H9 (cell line): ENCODE measurements around the gene TYW5. TPM values are rescaled to one million over a fixed set of nuclear protein-coding genes. Genes with fewer than 3 reads are reported as not detected.

ENCODE experiments used
- DNase-seq: peaks from one replicate; pipeline ENCODE4 v3.0.0-alpha.2; 2017
- H2AFZ ChIP-seq: one replicate; pipeline ENCODE4 v1.6.1; 2013; ENCODE audit warnings: mild to moderate bottlenecking, low read length, control low read depth, moderate library complexity
- H2AK5ac ChIP-seq: 2 replicates; pipeline ENCODE4 v1.6.1; 2013; ENCODE audit warnings: low read length, control low read depth, mixed read lengths; ENCODE audit not compliant: insufficient read length
- H2BK120ac ChIP-seq: one replicate; pipeline ENCODE4 v1.6.1; 2013; ENCODE audit warnings: low read depth, mild to moderate bottlenecking, low read length, control low read depth, inconsistent platforms; ENCODE audit not compliant: poor library complexity, severe bottlenecking
- H2BK12ac ChIP-seq: 2 replicates; pipeline ENCODE4 v1.6.1; 2013; ENCODE audit warnings: low read length, control low read depth, mixed read lengths, low read depth; ENCODE audit not compliant: insufficient read length
- H2BK15ac ChIP-seq: 2 replicates; pipeline ENCODE4 v1.6.1; 2013; ENCODE audit warnings: low read depth, low read length, control low read depth
- H2BK20ac ChIP-seq: one replicate; pipeline ENCODE4 v1.6.1; 2013; ENCODE audit warnings: low read depth, mild to moderate bottlenecking, low read length, control low read depth, inconsistent platforms; ENCODE audit not compliant: poor library complexity, severe bottlenecking
- H2BK5ac ChIP-seq: 2 replicates; pipeline ENCODE4 v1.6.1; 2013; ENCODE audit warnings: low read length, control low read depth, mixed read lengths; ENCODE audit not compliant: insufficient read length
- H3K14ac ChIP-seq: 2 replicates; pipeline ENCODE4 v1.6.1; 2013; ENCODE audit warnings: low read length, control low read depth; ENCODE audit not compliant: insufficient read depth
- H3K18ac ChIP-seq: 2 replicates; pipeline ENCODE4 v1.6.1; 2013; ENCODE audit warnings: low read depth, mild to moderate bottlenecking, mixed read lengths, low read length, control low read depth; ENCODE audit not compliant: insufficient read length
- H3K23ac ChIP-seq: 2 replicates; pipeline ENCODE4 v1.6.1; 2013; ENCODE audit warnings: low read length, control low read depth, mixed read lengths, low read depth; ENCODE audit not compliant: insufficient read length
- H3K23me2 ChIP-seq: 2 replicates; pipeline ENCODE4 v1.6.1; 2013; ENCODE audit warnings: low read depth, mild to moderate bottlenecking, mixed read lengths, low read length, control low read depth; ENCODE audit not compliant: insufficient read length, poor library complexity, severe bottlenecking
- H3K27ac ChIP-seq: 2 replicates; pipeline ENCODE4 v1.5.1; 2013; ENCODE audit warnings: low read length, control low read depth, mixed read lengths, low read depth; ENCODE audit not compliant: insufficient read length
- H3K27me3 ChIP-seq: 2 replicates; pipeline ENCODE4 v1.6.1; 2013; ENCODE audit warnings: low read length, control low read depth, inconsistent platforms; ENCODE audit not compliant: insufficient read depth
- H3K4ac ChIP-seq: 2 replicates; pipeline ENCODE4 v1.6.1; 2013; ENCODE audit warnings: low read depth, mild to moderate bottlenecking, control low read depth, inconsistent platforms, low read length, moderate library complexity
- H3K4me1 ChIP-seq: 2 replicates; pipeline ENCODE4 v1.6.1; 2013; ENCODE audit warnings: low read length, control low read depth, inconsistent platforms; ENCODE audit not compliant: insufficient read depth
- H3K4me2 ChIP-seq: 2 replicates; pipeline ENCODE4 v1.6.1; 2013; ENCODE audit warnings: low read length, control low read depth, mixed read lengths; ENCODE audit not compliant: insufficient read length, insufficient read depth
- H3K56ac ChIP-seq: 2 replicates; pipeline ENCODE4 v1.6.1; 2013; ENCODE audit warnings: low read depth, mild to moderate bottlenecking, mixed read lengths, low read length, control low read depth; ENCODE audit not compliant: insufficient read length
- H3K79me1 ChIP-seq: 2 replicates; pipeline ENCODE4 v1.6.1; 2013; ENCODE audit warnings: low read depth, mild to moderate bottlenecking, moderate library complexity, low read length, control low read depth, inconsistent platforms; ENCODE audit not compliant: insufficient read depth, poor library complexity, severe bottlenecking
- H3K79me2 ChIP-seq: 2 replicates; pipeline ENCODE4 v1.6.1; 2013; ENCODE audit warnings: low read length, control low read depth, inconsistent platforms; ENCODE audit not compliant: insufficient read depth
- H3K9ac ChIP-seq: 2 replicates; pipeline ENCODE4 v1.6.1; 2013; ENCODE audit warnings: low read length, control low read depth, mixed read lengths; ENCODE audit not compliant: insufficient read length; ENCODE audit errors: extremely low read depth
- H3K9me3 ChIP-seq: one replicate; pipeline ENCODE4 v1.6.1; 2013; ENCODE audit warnings: low read depth, low read length, inconsistent platforms; ENCODE audit not compliant: control insufficient read depth
- H3T11ph ChIP-seq: one replicate; pipeline ENCODE4 v1.6.1; 2013; ENCODE audit warnings: mild to moderate bottlenecking, low read length, control low read depth, inconsistent platforms
- H4K20me1 ChIP-seq: one replicate; pipeline ENCODE4 v1.6.1; 2013; ENCODE audit not compliant: control insufficient read depth, insufficient read length, insufficient read depth
- H4K5ac ChIP-seq: 2 replicates; pipeline ENCODE4 v1.6.1; 2013; ENCODE audit warnings: low read depth, mild to moderate bottlenecking, mixed read lengths, low read length, control low read depth; ENCODE audit not compliant: insufficient read length
- H4K8ac ChIP-seq: replicated peaks from 2 replicates; pipeline ENCODE4 v1.6.1; 2013; ENCODE audit warnings: low read length, control low read depth, mixed read lengths, low read depth; ENCODE audit not compliant: insufficient read length
- H4K91ac ChIP-seq: 2 replicates; pipeline ENCODE4 v1.6.1; 2013; ENCODE audit warnings: low read depth, mild to moderate bottlenecking, moderate library complexity, mixed read lengths, low read length, control low read depth; ENCODE audit not compliant: insufficient read length
- H3K27ac Mint-ChIP-seq, 3 experiments: 2 replicates in 2 of 3; 3 replicates in 1 of 3; pipeline ENCODE4 v1.8.0; 2020 to 2021; ENCODE audit warnings: mixed read lengths in 3 of 3, mild to moderate bottlenecking in 1 of 3, moderate library complexity in 1 of 3
- H3K27me3 Mint-ChIP-seq: 2 replicates; pipeline ENCODE4 v1.8.0; 2021; ENCODE audit warnings: low read depth, mild to moderate bottlenecking, moderate library complexity, mixed read lengths
- H3K36me3 Mint-ChIP-seq, 3 experiments: 2 replicates in 2 of 3; 3 replicates in 1 of 3; pipeline ENCODE4 v1.8.0; 2020 to 2021; ENCODE audit warnings: low read depth in 3 of 3, mixed read lengths in 3 of 3; ENCODE audit not compliant: insufficient read depth in 1 of 3
- H3K4me1 Mint-ChIP-seq, 2 experiments: 2 replicates each; pipeline ENCODE4 v1.8.0; 2020; ENCODE audit warnings: mixed read lengths in 2 of 2
- H3K4me3 Mint-ChIP-seq, 2 experiments: 2 replicates in 1 of 2; 3 replicates in 1 of 2; pipeline ENCODE4 v1.8.0; 2020 to 2021; ENCODE audit warnings: mild to moderate bottlenecking in 2 of 2, mixed read lengths in 2 of 2, moderate library complexity in 1 of 2
- H3K9me3 Mint-ChIP-seq, 2 experiments: 2 replicates in 1 of 2; 3 replicates in 1 of 2; pipeline ENCODE4 v1.8.0; 2020; ENCODE audit warnings: mild to moderate bottlenecking in 2 of 2, mixed read lengths in 2 of 2, moderate library complexity in 1 of 2
- WGBS: extraction: QIAGEN DNeasy Blood & Tissue Kit; methylation state at CpG from one replicate; pipeline ENCODE4 v1.1.7; 2013; ENCODE audit warnings: missing lambda C conversion rate, low lambda C conversion rate, mixed read lengths; ENCODE audit not compliant: insufficient read length; ENCODE audit errors: extremely low coverage; 5-methylcytosine and 5-hydroxymethylcytosine counted together
- total RNA-seq: library from RNA; stranded (reverse); gene quantifications from 2 replicates; pipeline ENCODE4 v1.2.1, GENCODE V29; 2021
- TF ChIP-seq, protein P1 (sequence below): fragments of 200-600 bp; sonication (generic); conservative IDR thresholded peaks from 3 replicates; pipeline ENCODE4 v1.8.0; 2021; ENCODE audit warnings: antibody characterized with exemption, mild to moderate bottlenecking

TYW5 gene
- total RNA-seq, 1 experiment from 2014 or later = 17.7 TPM

DNA sequence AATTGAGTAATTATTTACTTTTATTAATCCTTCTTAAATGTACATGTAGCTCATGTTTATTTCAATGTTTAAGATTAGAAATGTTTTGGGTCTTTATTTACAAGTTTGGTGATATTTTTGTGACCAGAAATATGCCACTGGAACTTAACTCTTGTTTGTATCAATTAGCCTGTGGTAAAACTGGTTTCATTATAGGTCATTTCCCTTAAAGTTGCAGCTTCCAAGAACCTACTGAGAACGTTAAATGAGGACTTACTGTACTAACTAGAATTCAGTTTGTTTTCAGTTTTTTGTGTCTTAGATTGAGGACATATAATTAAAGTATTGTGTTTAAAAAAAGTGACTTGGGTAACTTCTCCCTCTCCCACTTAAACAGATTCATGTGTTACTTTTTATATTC, 4.3 kb downstream of the TYW5 start:
- no peak for DNase-seq
- no peaks in the 10 kb centered on the region for H3K9me3 ChIP-seq
- H2BK15ac ChIP-seq = no peak overlapping the region
- no peak overlapping the region for H3K9ac ChIP-seq
- no peak overlapping the region for H3K56ac ChIP-seq
- H3K27me3 ChIP-seq = no peaks in the 10 kb centered on the region
- H3K4me2 ChIP-seq = no peak overlapping the region
- H3K23me2 ChIP-seq = no peaks in the 10 kb centered on the region
- H3K14ac ChIP-seq = no peak overlapping the region
- Mint-ChIP-seq H3K36me3 (peaks cover 11 to 46% (median 38%) of the 10 kb centered on the region in 3 experiments), H3K27me3 (no peaks in the 10 kb centered on the region), H3K27ac (no peak overlapping the region), H3K9me3 (no peaks in the 10 kb centered on the region), H3K4me1 (peaks cover 11 to 13% of the 10 kb centered on the region in 2 experiments), H3K4me3 (no peak overlapping the region)
- no peak overlapping the region for H4K5ac ChIP-seq
- no peak overlapping the region for H3K4ac ChIP-seq
- H3K23ac ChIP-seq = no peak overlapping the region
- no CpG with 5 or more reads among the region's 1 CpG for WGBS
- no peak overlapping the region for H2BK5ac ChIP-seq
- no peak overlapping the region for H2BK120ac ChIP-seq
- no peak overlapping the region for H4K91ac ChIP-seq
- H2BK20ac ChIP-seq = no peak overlapping the region
- H3K79me2 ChIP-seq = peaks cover 10% of the 10 kb centered on the region; the same call in 1 of the 2 replicates
- H3K27ac ChIP-seq = no peak overlapping the region
- no peaks in the 10 kb centered on the region for H4K20me1 ChIP-seq
- no peaks in the 10 kb centered on the region; the same call in 1 of the 2 replicates for H3K4me1 ChIP-seq
- no peak overlapping the region for H2AFZ ChIP-seq
- TF ChIP-seq, protein P1, sequence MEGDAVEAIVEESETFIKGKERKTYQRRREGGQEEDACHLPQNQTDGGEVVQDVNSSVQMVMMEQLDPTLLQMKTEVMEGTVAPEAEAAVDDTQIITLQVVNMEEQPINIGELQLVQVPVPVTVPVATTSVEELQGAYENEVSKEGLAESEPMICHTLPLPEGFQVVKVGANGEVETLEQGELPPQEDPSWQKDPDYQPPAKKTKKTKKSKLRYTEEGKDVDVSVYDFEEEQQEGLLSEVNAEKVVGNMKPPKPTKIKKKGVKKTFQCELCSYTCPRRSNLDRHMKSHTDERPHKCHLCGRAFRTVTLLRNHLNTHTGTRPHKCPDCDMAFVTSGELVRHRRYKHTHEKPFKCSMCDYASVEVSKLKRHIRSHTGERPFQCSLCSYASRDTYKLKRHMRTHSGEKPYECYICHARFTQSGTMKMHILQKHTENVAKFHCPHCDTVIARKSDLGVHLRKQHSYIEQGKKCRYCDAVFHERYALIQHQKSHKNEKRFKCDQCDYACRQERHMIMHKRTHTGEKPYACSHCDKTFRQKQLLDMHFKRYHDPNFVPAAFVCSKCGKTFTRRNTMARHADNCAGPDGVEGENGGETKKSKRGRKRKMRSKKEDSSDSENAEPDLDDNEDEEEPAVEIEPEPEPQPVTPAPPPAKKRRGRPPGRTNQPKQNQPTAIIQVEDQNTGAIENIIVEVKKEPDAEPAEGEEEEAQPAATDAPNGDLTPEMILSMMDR = no peak
- H3T11ph ChIP-seq = no peak overlapping the region
- H2AK5ac ChIP-seq = no peak overlapping the region
- no peak overlapping the region for H4K8ac ChIP-seq
- no peak overlapping the region for H2BK12ac ChIP-seq
- peaks cover 11% of the 10 kb centered on the region for H3K79me1 ChIP-seq
- no peak overlapping the region for H3K18ac ChIP-seq
